ENCODE data around the gene CCL28. TPM values are rescaled to one million over a fixed set of nuclear protein-coding genes. Genes with fewer than 3 reads are reported as not detected.

The CCL28 gene
- total and polyA plus RNA-seq, 9 of the 15 experiments (the other 6 are each of a cell fraction or from before 2014, with no cell fraction given): not detected

GRCh38 chr5:43415935-43416802 is 4.0 kb upstream of the CCL28 start (continued):
- TF ChIP-seq ZNF146 (CRISPR knock-in tag; IDR thresholded peaks at IDR 0.05; ENCODE audit: unreplicated experiment) (no peak), CTBP1 (IDR thresholded peaks at IDR 0.05; ENCODE audit: borderline replicate concordance) (peak; percentile 95), PHB (CRISPR knock-in tag; IDR thresholded peaks at IDR 0.05) (no peak), CBFB (CRISPR knock-in tag; IDR thresholded peaks at IDR 0.05) (no peak), POLR2G (IDR thresholded peaks at IDR 0.05; ENCODE audit: low read depth, low read length) (no peak), KLF1 (tag; IDR thresholded peaks at IDR 0.05) (0 out of 2 replicates have a peak, but pooled peaks have one; percentile 30), DPF2 (IDR thresholded peaks at IDR 0.05) (peak; percentile 98), FOXJ3 (CRISPR knock-in tag; IDR thresholded peaks at IDR 0.05) (no peak), THRB (CRISPR knock-in tag; conservative IDR thresholded peaks at IDR 0.05) (no peak), ZNF589 (CRISPR knock-in tag; IDR thresholded peaks at IDR 0.05; ENCODE audit: low read depth) (no peak), ZMIZ1 (IDR thresholded peaks at IDR 0.05; ENCODE audit: low read depth in 2 of 2, low read length in 2 of 2) (peak in 1 of 2 experiments; percentile 84; a peak in 2 of 4 replicates), ZBTB49 (CRISPR knock-in tag; IDR thresholded peaks at IDR 0.05; ENCODE audit: borderline replicate concordance) (no peak), ARID1B (IDR thresholded peaks at IDR 0.05) (peak; percentile 97), KDM1A (IDR thresholded peaks at IDR 0.05) (peak; percentile 73 to 81; a peak in 3 of 4 replicates), ZKSCAN3 (CRISPR knock-in tag; IDR thresholded peaks at IDR 0.05) (no peak), TCF7L2 (IDR thresholded peaks at IDR 0.05; ENCODE audit: low read depth, low read length) (no peak)
- TF ChIP-seq, protein P1, sequence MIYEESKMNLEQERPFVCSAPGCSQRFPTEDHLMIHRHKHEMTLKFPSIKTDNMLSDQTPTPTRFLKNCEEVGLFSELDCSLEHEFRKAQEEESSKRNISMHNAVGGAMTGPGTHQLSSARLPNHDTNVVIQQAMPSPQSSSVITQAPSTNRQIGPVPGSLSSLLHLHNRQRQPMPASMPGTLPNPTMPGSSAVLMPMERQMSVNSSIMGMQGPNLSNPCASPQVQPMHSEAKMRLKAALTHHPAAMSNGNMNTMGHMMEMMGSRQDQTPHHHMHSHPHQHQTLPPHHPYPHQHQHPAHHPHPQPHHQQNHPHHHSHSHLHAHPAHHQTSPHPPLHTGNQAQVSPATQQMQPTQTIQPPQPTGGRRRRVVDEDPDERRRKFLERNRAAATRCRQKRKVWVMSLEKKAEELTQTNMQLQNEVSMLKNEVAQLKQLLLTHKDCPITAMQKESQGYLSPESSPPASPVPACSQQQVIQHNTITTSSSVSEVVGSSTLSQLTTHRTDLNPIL (CRISPR knock-in tag; IDR thresholded peaks at IDR 0.05): no peak
- TF ChIP-seq, protein P2, sequence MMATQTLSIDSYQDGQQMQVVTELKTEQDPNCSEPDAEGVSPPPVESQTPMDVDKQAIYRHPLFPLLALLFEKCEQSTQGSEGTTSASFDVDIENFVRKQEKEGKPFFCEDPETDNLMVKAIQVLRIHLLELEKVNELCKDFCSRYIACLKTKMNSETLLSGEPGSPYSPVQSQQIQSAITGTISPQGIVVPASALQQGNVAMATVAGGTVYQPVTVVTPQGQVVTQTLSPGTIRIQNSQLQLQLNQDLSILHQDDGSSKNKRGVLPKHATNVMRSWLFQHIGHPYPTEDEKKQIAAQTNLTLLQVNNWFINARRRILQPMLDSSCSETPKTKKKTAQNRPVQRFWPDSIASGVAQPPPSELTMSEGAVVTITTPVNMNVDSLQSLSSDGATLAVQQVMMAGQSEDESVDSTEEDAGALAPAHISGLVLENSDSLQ (IDR thresholded peaks at IDR 0.05): no peak
